T-helper 2 cell treated with Interferon-gamma antibody and Interleukin-4, amounts not matched to agents 5 μg/mL and 100 μg/mL, for 36 hours (primary cell): Measurements from ENCODE around the gene SCG2.

Experiments used
- DNase-seq: peaks from one replicate; pipeline ENCODE4 v3.0.0; 2021; ENCODE audit warnings: low spot score
- H3K27ac Mint-ChIP-seq: one replicate; pipeline ENCODE4 v1.8.0; 2021; ENCODE audit warnings: mild to moderate bottlenecking, mixed read lengths
- H3K27me3 Mint-ChIP-seq: one replicate; pipeline ENCODE4 v1.8.0; 2021; ENCODE audit warnings: low read depth, mixed read lengths
- H3K36me3 Mint-ChIP-seq: one replicate; pipeline ENCODE4 v1.8.0; 2021; ENCODE audit warnings: low read depth, mixed read lengths
- H3K4me1 Mint-ChIP-seq: one replicate; pipeline ENCODE4 v1.8.0; 2021; ENCODE audit warnings: low read depth, mixed read lengths
- H3K4me3 Mint-ChIP-seq: one replicate; pipeline ENCODE4 v1.8.0; 2022; ENCODE audit warnings: mild to moderate bottlenecking, moderate library complexity, mixed read lengths
- H3K9me3 Mint-ChIP-seq: one replicate; pipeline ENCODE4 v1.8.0; 2021; ENCODE audit warnings: mixed read lengths

The SCG2 gene

DNA sequence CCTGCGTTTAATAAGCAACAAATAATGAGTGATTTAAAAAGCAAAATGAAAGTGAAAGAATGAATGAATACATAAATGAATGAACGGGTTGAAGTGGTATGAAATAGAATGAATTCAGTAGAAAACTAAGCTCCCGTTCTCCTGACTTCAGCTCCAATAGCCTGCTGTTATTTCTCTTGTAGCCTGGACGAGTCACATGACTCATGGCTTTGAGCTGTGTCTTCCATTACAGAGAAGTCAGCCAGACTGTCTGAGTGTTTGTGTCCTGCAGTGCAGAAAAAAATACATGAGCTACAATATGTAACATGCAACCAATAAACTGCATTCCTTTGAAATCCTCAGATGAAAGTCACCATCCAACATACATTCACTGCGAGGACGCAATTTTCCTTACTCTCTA is 21.2 kb downstream of the SCG2 start:
- H3K9me3 Mint-ChIP-seq: no peaks in the 10 kb centered on the region
- H3K27ac Mint-ChIP-seq: no peak overlapping the region
- no peak overlapping the region for H3K4me3 Mint-ChIP-seq
- no peak for DNase-seq
- H3K36me3 Mint-ChIP-seq: no peaks in the 10 kb centered on the region
- H3K4me1 Mint-ChIP-seq: no peaks in the 10 kb centered on the region
- H3K27me3 Mint-ChIP-seq: no peaks in the 10 kb centered on the region

DNA sequence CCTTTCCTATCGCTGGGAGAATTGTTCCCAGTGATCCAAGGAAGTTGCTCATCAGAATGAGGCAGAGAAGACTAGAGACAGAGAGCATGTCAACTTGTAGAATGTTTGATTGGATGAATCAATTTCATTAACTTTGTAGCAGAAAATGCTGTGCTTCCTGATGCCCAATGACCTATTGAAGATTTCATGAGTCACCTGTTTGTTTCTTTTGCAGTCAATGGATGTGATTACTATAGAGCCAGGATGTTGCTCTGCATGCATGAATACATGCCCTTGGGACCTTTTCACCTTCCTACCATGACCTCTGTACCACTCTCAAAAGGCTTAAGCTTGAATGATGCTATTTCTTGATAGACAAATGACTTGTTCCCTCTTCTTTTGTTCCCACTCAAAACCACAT is 23.3 kb downstream of the SCG2 start:
- no peak overlapping the region for H3K4me3 Mint-ChIP-seq
- H3K4me1 Mint-ChIP-seq: no peaks in the 10 kb centered on the region
- H3K27ac Mint-ChIP-seq: no peak overlapping the region
- H3K27me3 Mint-ChIP-seq: no peaks in the 10 kb centered on the region
- H3K36me3 Mint-ChIP-seq: no peaks in the 10 kb centered on the region
- no peak for DNase-seq
- H3K9me3 Mint-ChIP-seq: no peaks in the 10 kb centered on the region

DNA sequence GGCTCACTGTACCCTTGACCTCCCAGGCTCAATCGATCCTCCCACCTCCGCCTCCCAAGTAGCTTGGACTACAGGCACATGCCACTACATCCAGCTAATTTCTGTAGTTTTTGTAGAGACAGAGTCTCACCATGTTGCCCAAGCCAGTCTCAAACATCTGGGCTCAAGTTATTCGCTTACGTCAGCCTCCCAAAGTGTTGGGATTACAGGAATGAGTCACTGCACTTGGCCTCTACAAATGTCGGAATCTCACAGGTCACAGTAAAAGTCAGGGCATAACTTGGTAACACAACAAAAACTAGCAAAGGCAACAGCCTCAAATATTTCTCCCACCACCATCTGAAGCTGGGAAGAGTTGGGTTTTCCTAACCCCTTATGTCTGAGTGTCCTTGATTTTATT is 25.3 kb downstream of the SCG2 start:
- Mint-ChIP-seq H3K4me3 (no peak overlapping the region), H3K36me3 (no peaks in the 10 kb centered on the region), H3K27me3 (no peaks in the 10 kb centered on the region)

GRCh38 chr2:223570784-223571183 is 31.4 kb downstream of the SCG2 start:
- Mint-ChIP-seq H3K27ac (no peak overlapping the region), H3K27me3 (no peaks in the 10 kb centered on the region), H3K9me3 (no peaks in the 10 kb centered on the region), H3K36me3 (no peaks in the 10 kb centered on the region), H3K4me1 (no peaks in the 10 kb centered on the region), H3K4me3 (no peak overlapping the region)
- DNase-seq: no peak

More for the DNA sequence above, 25.3 kb downstream of the SCG2 start:
- no peak for DNase-seq
- Mint-ChIP-seq H3K9me3 (no peaks in the 10 kb centered on the region), H3K27ac (no peak overlapping the region), H3K4me1 (no peaks in the 10 kb centered on the region)

GRCh38 chr2:223566396-223566795 is 35.8 kb downstream of the SCG2 start:
- Mint-ChIP-seq H3K4me1 (no peaks in the 10 kb centered on the region), H3K36me3 (no peaks in the 10 kb centered on the region), H3K27me3 (no peaks in the 10 kb centered on the region), H3K27ac (no peak overlapping the region), H3K9me3 (no peaks in the 10 kb centered on the region), H3K4me3 (no peak overlapping the region)
- DNase-seq: no peak

DNA sequence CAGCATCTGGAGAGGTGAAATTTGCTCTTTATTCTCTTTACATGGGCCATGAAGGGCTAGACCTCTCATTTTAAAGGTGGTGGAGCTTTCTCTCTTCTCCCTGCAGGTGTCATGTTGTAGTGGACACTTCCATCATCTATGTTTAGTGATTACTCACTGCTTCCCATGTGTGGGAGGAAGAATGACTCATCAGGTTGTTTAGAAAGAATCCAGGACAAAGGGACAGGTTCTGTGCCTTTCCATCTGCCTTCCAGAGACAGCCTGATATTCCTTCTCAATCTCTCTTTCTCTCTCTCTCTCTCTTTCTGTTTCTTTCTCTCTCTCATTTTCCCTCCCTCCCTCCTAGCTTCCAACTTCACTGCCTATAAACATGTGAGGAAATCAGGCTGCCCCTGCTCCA is 38.7 kb downstream of the SCG2 start:
- H3K27ac Mint-ChIP-seq: no peak overlapping the region
- H3K4me3 Mint-ChIP-seq: no peak overlapping the region
- peaks cover 2% of the 10 kb centered on the region for H3K27me3 Mint-ChIP-seq
- no peak for DNase-seq
- H3K36me3 Mint-ChIP-seq: no peaks in the 10 kb centered on the region
- H3K9me3 Mint-ChIP-seq: no peaks in the 10 kb centered on the region
- peaks cover 7% of the 10 kb centered on the region for H3K4me1 Mint-ChIP-seq

DNA sequence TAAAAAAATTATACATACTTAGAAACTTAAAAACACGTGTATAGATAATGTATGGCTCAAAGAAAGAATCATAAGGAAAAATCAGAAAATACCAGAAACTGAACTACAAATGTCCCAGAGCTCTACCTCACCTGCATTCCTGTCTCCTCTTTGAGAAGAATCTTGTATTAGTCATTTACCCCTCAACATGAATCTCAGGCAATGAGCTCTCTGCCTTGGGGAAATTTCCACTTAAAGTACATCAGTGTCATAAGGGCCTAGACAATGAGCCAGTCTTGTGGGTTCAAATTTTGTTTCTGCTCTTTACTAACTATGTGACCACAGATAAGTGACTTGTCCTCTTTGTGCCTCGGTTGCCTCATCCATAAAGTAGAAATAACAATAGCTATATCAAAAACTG is 40.1 kb downstream of the SCG2 start:
- DNase-seq: no peak
- no peak overlapping the region for H3K4me3 Mint-ChIP-seq
- H3K4me1 Mint-ChIP-seq: peaks cover 7% of the 10 kb centered on the region
- no peaks in the 10 kb centered on the region for H3K9me3 Mint-ChIP-seq
- no peak overlapping the region for H3K27ac Mint-ChIP-seq
- peaks cover 2% of the 10 kb centered on the region for H3K27me3 Mint-ChIP-seq
- no peaks in the 10 kb centered on the region for H3K36me3 Mint-ChIP-seq

GRCh38 chr2:223560749-223561435 is 41.3 kb downstream of the SCG2 start:
- DNase-seq: no peak
- peaks cover 7% of the 10 kb centered on the region for H3K4me1 Mint-ChIP-seq
- H3K9me3 Mint-ChIP-seq: no peaks in the 10 kb centered on the region

GRCh38 chr2:223558970-223559369 is 43.2 kb downstream of the SCG2 start:
- Mint-ChIP-seq H3K36me3 (no peaks in the 10 kb centered on the region), H3K4me3 (peak overlapping the region; percentile 55), H3K9me3 (no peaks in the 10 kb centered on the region), H3K4me1 (peaks cover 7% of the 10 kb centered on the region), H3K27ac (peak overlapping the region; percentile 11), H3K27me3 (peaks cover 4% of the 10 kb centered on the region)
- no peak for DNase-seq

More at GRCh38 chr2:223560749-223561435, 41.3 kb downstream of the SCG2 start:
- H3K27me3 Mint-ChIP-seq: peaks cover 4% of the 10 kb centered on the region
- H3K27ac Mint-ChIP-seq: no peak overlapping the region
- no peaks in the 10 kb centered on the region for H3K36me3 Mint-ChIP-seq
- H3K4me3 Mint-ChIP-seq: no peak overlapping the region

- H3K27ac Mint-ChIP-seq: no peak overlapping the region
- H3K9me3 Mint-ChIP-seq: no peaks in the 10 kb centered on the region
- no peak for DNase-seq
- H3K4me1 Mint-ChIP-seq: peaks cover 7% of the 10 kb centered on the region
- H3K36me3 Mint-ChIP-seq: no peaks in the 10 kb centered on the region
- H3K27me3 Mint-ChIP-seq: peaks cover 2% of the 10 kb centered on the region
- H3K4me3 Mint-ChIP-seq: no peak overlapping the region
Measured at GRCh38 chr2:223554923-223555322, 47.2 kb downstream of the SCG2 start.

GRCh38 chr2:223549215-223549614 is 52.9 kb downstream of the SCG2 start:
- DNase-seq: no peak

GRCh38 chr2:223548194-223548593 is 54.0 kb downstream of the SCG2 start:
- Mint-ChIP-seq H3K27ac (no peak overlapping the region), H3K27me3 (no peaks in the 10 kb centered on the region), H3K9me3 (no peaks in the 10 kb centered on the region), H3K4me3 (no peak overlapping the region), H3K4me1 (no peaks in the 10 kb centered on the region), H3K36me3 (no peaks in the 10 kb centered on the region)
- DNase-seq: no peak

More at GRCh38 chr2:223549215-223549614, 52.9 kb downstream of the SCG2 start:
- Mint-ChIP-seq H3K36me3 (no peaks in the 10 kb centered on the region), H3K9me3 (no peaks in the 10 kb centered on the region), H3K4me3 (no peak overlapping the region), H3K27me3 (no peaks in the 10 kb centered on the region), H3K27ac (no peak overlapping the region), H3K4me1 (no peaks in the 10 kb centered on the region)
